Stimulated activated CD4-positive, alpha-beta T cell treated with anti-CD3 and anti-CD28 coated beads, TNF-alpha, amount 100 ng/mL, for 48 hours (primary cell): ENCODE data around the gene TTC23.

Experiments used
- DNase-seq, 3 donors: peaks; one replicate each; pipeline ENCODE4 v3.0.0-alpha.2; 2020; ENCODE audit warnings: low read depth in 3 of 3

TTC23 gene

DNA sequence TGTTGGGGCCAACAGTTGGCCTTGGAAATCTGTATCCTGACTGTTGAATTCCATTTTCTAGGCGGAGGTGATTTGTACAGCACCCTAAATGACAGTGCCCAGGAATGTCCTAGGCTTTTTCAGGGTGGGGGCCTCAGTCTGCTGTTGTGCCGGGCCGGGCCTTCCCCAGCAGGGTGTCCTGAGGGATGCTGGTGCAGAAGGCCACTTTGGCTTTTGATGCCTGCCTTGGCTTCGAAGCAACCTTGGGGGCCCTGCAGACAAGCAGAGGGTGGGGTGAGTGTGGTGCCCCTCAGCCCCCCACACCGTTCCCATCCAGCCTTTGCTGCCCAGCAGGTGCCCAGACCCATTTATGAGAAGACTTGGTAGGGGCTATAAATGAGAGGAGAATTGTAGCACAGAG is 111.5 kb downstream of the TTC23 start:
- DNase-seq = no peak

GRCh38 chr15:99137111-99137546 is 112.3 kb downstream of the TTC23 start:
- DNase-seq = no peak

- DNase-seq = no peak
These were observed 114.2 kb downstream of the TTC23 start for GRCh38 chr15:99135194-99135593.

DNA sequence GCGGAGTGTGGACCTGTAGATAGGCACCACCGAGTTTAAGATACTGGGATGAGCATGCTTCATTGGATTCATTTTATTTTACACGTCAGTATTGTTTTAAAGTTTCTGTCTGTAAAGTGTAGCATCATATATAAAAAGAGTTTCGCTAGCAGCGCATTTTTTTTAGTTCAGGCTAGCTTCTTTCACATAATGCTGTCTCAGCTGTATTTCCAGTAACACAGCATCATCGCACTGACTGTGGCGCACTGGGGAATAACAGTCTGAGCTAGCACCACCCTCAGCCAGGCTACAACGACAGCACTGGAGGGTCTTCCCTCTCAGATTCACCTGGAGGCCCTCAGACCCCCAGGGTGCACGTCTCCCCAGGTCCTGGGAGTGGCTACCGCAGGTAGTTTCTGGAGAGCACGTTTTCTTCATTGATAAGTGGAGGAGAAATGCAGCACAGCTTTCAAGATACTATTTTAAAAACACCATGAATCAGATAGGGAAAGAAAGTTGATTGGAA is 115.0 kb downstream of the TTC23 start:
- no peak for DNase-seq

- DNase-seq = no peak
These were observed 116.6 kb downstream of the TTC23 start for GRCh38 chr15:99132634-99133287.

GRCh38 chr15:99132122-99132521 is 117.3 kb downstream of the TTC23 start:
- no peak for DNase-seq

GRCh38 chr15:99131441-99132023 is 117.8 kb downstream of the TTC23 start:
- DNase-seq = no peak

GRCh38 chr15:99130765-99131440 is 118.5 kb downstream of the TTC23 start:
- no peak for DNase-seq

DNA sequence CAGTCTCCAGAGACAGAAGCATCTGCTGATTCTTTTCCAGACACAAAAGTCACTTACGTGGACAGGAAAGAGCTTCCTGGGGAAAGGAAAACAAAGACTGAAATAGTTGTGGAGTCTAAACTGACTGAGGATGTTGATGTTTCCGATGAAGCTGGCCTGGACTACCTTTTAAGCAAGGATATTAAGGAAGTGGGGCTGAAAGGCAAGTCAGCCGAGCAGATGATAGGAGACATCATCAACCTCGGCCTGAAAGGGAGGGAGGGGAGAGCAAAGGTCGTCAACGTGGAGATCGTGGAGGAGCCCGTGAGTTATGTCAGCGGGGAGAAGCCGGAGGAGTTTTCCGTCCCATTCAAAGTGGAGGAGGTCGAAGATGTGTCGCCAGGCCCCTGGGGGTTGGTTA is 119.1 kb downstream of the TTC23 start:
- no peak for DNase-seq

- no peak for DNase-seq
These were observed 119.7 kb downstream of the TTC23 start for GRCh38 chr15:99129644-99130043.

DNA sequence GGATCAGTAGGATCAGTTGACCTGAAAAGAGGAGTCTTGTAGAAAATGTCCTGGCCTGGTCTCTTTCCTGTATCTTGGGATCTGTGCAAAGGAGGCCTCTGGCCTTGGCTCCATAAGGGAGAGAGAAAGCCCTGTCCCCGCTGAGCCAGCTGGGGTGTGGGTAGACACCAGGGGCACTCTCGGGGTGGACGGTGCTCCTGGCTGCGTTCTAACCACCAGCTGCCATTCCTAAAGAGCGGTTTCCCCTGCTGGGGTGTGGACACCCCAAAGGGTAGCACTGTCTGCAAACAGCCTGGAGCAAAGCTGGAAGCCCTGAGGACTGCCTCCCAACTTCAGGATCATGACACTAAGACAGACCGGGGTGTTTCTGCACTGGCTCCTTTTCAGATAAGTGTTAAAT is 121.0 kb downstream of the TTC23 start:
- DNase-seq = no peak

- no peak for DNase-seq
These were observed 121.6 kb downstream of the TTC23 start for GRCh38 chr15:99127773-99128172.

GRCh38 chr15:99126930-99127329 is 122.5 kb downstream of the TTC23 start:
- DNase-seq = no peak

GRCh38 chr15:99126131-99126588 is 123.2 kb downstream of the TTC23 start:
- no peak for DNase-seq

GRCh38 chr15:99125061-99125891 is 124.1 kb downstream of the TTC23 start:
- DNase-seq = no peak

GRCh38 chr15:99124641-99125040 is 124.7 kb downstream of the TTC23 start:
- DNase-seq = no peak

DNA sequence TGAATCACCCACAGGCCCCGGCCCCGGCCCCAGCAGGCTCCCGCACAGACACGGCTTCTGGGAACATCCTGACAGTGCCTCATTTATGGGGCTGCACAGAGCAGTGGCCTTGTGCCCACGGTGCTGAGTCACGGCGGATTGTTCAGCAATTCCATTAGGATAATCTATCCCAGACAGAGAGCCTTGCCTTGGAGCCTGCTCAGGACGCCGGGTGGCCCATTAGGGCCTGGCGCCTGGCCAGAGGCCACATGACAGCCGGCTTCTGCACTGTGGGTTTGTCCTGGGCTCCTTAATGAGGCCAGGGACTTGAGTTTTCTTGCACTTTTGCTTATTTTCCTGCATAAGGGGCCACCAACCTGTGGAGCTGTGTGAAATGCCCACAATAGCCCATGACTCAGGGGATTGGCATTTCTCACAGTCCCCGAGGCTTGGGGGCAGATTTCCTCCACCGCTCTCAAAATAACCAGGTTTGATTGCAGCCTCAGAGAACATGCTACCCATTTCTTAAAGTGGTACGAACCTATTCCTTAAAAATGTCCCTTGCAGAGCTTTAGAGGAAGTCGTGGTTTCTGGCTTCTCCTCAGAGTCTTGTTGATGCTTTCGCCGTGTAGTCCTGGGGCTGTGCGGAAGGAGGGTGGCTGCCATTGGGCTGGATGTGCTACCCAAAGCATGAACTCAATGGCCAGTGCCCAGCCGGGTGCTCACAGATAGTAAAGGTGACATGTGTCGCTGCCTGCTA is 125.5 kb downstream of the TTC23 start:
- no peak for DNase-seq

- DNase-seq = no peak
These were observed 126.3 kb downstream of the TTC23 start for GRCh38 chr15:99122831-99123712.

- DNase-seq = no peak
These were observed 127.5 kb downstream of the TTC23 start for GRCh38 chr15:99121691-99122410.

DNA sequence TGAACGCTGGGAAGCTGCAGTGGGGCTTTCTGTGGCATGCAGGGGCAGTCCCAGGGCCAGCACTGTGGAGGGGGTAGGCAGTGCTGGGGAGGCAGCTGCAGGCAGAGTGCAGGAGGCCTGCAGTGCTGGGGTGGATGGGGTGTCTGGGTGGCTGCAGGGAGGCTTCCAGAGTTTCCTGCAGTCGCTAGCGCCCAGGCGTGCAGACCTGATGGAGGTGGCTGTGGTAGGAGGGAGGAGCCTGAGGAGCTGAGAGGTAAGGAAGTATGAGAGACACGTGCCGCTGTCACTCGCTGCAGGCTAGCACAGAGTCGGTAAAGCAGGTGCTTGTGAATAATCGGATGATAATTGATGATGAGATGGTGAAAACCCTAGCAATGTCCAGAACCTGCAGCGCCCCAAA is 128.2 kb downstream of the TTC23 start:
- DNase-seq = no peak
